Heart left ventricle (tissue), 16 donors: ENCODE data around the gene CAPN10. TPM values are rescaled to one million over a fixed set of nuclear protein-coding genes. Genes with fewer than 3 reads are reported as not detected.

Source experiments
- ATAC-seq, 4 donors: fragments of 200-7000 bp; cut with Tn5 transposase; one replicate each; pipeline ENCODE4 v1.9.1; 2020 to 2022; ENCODE audit warnings: moderate library complexity in 4 of 4, mild to moderate bottlenecking in 3 of 4, moderate number of reproducible peaks in 1 of 4
- DNase-seq, 5 donors: peaks; one replicate each; pipeline ENCODE4 v3.0.0-alpha.2; 2020
- H3K27ac ChIP-seq, 12 donors: fragments of 200-600 bp; sonication (generic) in 4 of 12; one replicate each; pipeline versions ENCODE4 v1.5.0 to v1.8.0; 2016 to 2022; ENCODE audit warnings: mild to moderate bottlenecking in 2 of 12
- H3K27me3 ChIP-seq, 9 donors: fragments of 200-600 bp; sonication (generic) in 2 of 9; one replicate each; pipeline versions ENCODE4 v1.5.1 to v1.8.0; 2016 to 2022; ENCODE audit warnings: mild to moderate bottlenecking in 3 of 9
- H3K36me3 ChIP-seq, 9 donors: fragments of 200-600 bp; sonication (generic) in 2 of 9; one replicate each; pipeline versions ENCODE4 v1.5.0 to v1.8.0; 2018 to 2022; ENCODE audit warnings: mild to moderate bottlenecking in 2 of 9
- H3K4me1 ChIP-seq, 12 donors: fragments of 200-600 bp; sonication (generic) in 4 of 12; one replicate each; pipeline versions ENCODE4 v1.5.0 to v1.8.0; 2016 to 2022; ENCODE audit warnings: mild to moderate bottlenecking in 3 of 12
- H3K4me3 ChIP-seq, 12 donors: fragments of 200-600 bp; sonication (generic) in 4 of 12; one replicate each; pipeline versions ENCODE4 v1.5.0 to v1.8.0; 2017 to 2022; ENCODE audit warnings: mild to moderate bottlenecking in 9 of 12, moderate library complexity in 4 of 12
- H3K9me3 ChIP-seq, 12 donors: fragments of 200-600 bp; sonication (generic) in 4 of 12; one replicate each; pipeline versions ENCODE4 v1.5.0 to v1.8.0; 2016 to 2022; ENCODE audit warnings: mild to moderate bottlenecking in 1 of 12
- POLR2A ChIP-seq, 2 donors: fragments of 450-650 bp; IDR thresholded peaks; one replicate each; pipeline ENCODE4 v1.6.1; 2017; ENCODE audit warnings: antibody characterized with exemption in 2 of 2, mild to moderate bottlenecking in 2 of 2, moderate library complexity in 2 of 2
- WGBS, 4 donors: extraction: QIAGEN DNeasy Blood & Tissue Kit in 2 of 4; methylation state at CpG; one replicate each; pipeline versions ENCODE4 v1.1.5 to v1.1.7; 2013 to 2018; 5-methylcytosine and 5-hydroxymethylcytosine counted together
- intact Hi-C, 10 donors: fragments of 100-400 bp; cut with DNase I; formaldehyde crosslinking; loops; one replicate each; pipeline versions ENCODE4 v1.11.1 to v1.14.2; 2022
- polyA plus RNA-seq, 2 donors: library from polyadenylated mRNA; stranded (reverse); fragments of 200-250 nt; gene quantifications; one replicate each; pipeline ENCODE4 v1.2.3, GENCODE V29; 2013
- total RNA-seq, 9 donors: library from RNA; depleted of rRNA in 2 of 9; stranded (reverse); fragments of >200 nt in 2 of 9; fragmentation: NEBNext Ultra II Directional in 3 of 9; extraction: Animal tissue kit (Norgen Biotek cat#: 25700) in 3 of 9; gene quantifications; one replicate each; pipeline versions ENCODE4 v1.1.0 to v1.2.4, GENCODE V29; 2016 to 2023
- TF ChIP-seq, protein P1 (sequence below), 12 donors: fragments of 200-600 bp; sonication (generic) in 4 of 12; IDR thresholded peaks; one replicate each; pipeline versions ENCODE4 v1.5.0 to v1.8.0; 2018 to 2022; ENCODE audit warnings: antibody characterized with exemption in 12 of 12, mild to moderate bottlenecking in 5 of 12
- donor health status: ischemic (EF 13 %, LVEDD 7.1; RV severe dilation, severe dysfunction).
- donor health status: healthy with polysubstance abuse.
- donor health status: DM: no; HTN: yes; CAD: no.
- donor health status: DM: no; HTN: no; CAD: no.
- donor health status: ischemic (EF 25% LVEDD 6.9; RV normal size, moderate dysfunction).
- donor health status: ischemic (EF 25% LVEDD 5.7; RV mildly dilated, moderate dysfunction).
- donor health status: healthy.
- donor health status: DM: yes; HTN: yes; CAD: no.
- donor health status: ischemic (EF 35%, LVEDD 5.7; RV mildly dilated, moderate dysfunction).
- donor health status: nonischemic (EF 11% LVEDD 7.7; RV severe dilation, severe dysfunction).
- donor health status: DM: yes; HTN: yes; CAD: no.
- donor health status: PGD.
- donor health status: ischemic (EF 29% LVEDD 5.4; RV normal size, mild dysfunction).
- donor health status: nonischemic (EF 23%, LVEDD 6.1; RV moderate dilation, normal function).

The CAPN10 gene
- total and polyA plus RNA-seq, 11 donors, result 14.9 to 39.7 (median 21.9) TPM

DNA sequence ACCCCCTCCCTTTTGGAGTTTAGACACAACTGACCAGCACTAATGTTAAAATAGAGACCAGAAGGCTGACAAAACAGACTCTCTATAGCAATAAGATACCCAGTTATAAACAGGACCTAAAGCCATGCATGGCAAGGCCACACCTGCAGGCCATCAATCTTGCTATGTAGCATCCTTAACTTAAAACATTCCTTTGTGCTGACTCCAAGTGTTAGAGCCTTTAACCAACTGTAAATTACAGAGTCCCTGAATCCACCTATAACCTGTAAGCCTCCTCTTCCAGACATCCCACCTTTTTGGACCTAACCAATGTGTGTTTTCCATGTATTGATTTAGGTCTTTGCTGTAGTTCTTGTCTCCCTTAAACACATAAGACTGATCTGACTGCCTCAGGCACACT lies 46.6 kb upstream of the CAPN10 start:
- H3K27me3 ChIP-seq, result no peaks in the 10 kb centered on the region
- TF ChIP-seq POLR2A (IDR thresholded peaks at IDR 0.05), result no peak
- TF ChIP-seq, protein P1, sequence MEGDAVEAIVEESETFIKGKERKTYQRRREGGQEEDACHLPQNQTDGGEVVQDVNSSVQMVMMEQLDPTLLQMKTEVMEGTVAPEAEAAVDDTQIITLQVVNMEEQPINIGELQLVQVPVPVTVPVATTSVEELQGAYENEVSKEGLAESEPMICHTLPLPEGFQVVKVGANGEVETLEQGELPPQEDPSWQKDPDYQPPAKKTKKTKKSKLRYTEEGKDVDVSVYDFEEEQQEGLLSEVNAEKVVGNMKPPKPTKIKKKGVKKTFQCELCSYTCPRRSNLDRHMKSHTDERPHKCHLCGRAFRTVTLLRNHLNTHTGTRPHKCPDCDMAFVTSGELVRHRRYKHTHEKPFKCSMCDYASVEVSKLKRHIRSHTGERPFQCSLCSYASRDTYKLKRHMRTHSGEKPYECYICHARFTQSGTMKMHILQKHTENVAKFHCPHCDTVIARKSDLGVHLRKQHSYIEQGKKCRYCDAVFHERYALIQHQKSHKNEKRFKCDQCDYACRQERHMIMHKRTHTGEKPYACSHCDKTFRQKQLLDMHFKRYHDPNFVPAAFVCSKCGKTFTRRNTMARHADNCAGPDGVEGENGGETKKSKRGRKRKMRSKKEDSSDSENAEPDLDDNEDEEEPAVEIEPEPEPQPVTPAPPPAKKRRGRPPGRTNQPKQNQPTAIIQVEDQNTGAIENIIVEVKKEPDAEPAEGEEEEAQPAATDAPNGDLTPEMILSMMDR (IDR thresholded peaks at IDR 0.05), result no peak
- no peak overlapping the region for H3K27ac ChIP-seq
- no peaks in the 10 kb centered on the region for H3K4me1 ChIP-seq
- H3K4me3 ChIP-seq, result no peak overlapping the region
- DNase-seq (no peak), ATAC-seq (no peak)
- H3K36me3 ChIP-seq, result peaks cover 0 to 36% (median 24%) of the 10 kb centered on the region in 9 donors
- intact Hi-C loops, result no loop called here
- H3K9me3 ChIP-seq, result no peaks in the 10 kb centered on the region

DNA sequence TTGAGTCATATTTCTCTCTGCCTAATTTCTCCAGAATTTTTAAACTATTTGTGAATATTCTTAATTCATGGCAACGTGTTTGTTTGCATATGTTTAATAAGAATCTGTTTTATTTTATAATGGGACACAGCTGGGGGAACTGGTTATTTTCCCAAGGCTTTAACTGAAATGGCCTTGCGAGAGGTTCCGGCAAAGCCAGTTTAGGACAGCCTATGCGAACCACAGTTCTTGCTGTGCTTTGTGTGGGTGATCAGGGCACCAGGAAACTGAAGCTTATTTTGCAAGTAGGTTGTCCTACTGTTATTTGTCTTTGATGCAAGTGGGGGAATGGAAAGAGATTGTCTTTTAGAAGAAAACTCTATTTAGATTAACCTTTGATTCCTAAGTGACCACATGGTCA lies 35.2 kb upstream of the CAPN10 start:
- ATAC-seq, result no peak
- Histone ChIP-seq H3K4me1 (peaks cover 0 to 6% (median 0%) of the 10 kb centered on the region in 12 donors), H3K9me3 (peaks cover 0 to 8% (median 0%) of the 10 kb centered on the region in 12 donors), H3K27ac (no peak overlapping the region), H3K36me3 (peaks cover 0 to 26% (median 16%) of the 10 kb centered on the region in 9 donors), H3K4me3 (no peak overlapping the region), H3K27me3 (no peaks in the 10 kb centered on the region)
- DNase-seq, result no peak
- intact Hi-C loops, result no loop called here
- no peak for TF ChIP-seq POLR2A (IDR thresholded peaks at IDR 0.05)
- TF ChIP-seq, protein P1 (IDR thresholded peaks at IDR 0.05), result no peak
- 94 to 96% (median 95%) methylated on average over 4 of the region's 4 CpGs for WGBS, 4 donors

DNA sequence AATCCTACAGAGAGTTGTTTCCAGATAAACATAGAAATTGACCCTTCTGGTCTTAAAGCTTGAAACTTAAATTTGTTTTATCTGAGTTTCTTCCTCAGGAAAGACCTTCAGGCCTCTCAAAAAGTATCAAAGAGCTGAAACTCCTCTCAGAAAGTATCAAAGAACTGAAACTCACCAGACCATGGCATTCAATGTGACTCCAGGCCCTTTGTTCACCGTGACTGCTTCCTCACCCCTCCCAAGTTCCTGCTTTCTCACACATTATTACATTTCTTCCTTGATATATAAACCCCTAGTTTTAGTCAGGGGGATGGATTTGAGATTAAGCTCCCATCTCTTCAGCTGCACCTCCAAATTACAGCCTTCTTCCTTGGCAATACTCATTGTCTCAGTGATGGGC lies 34.7 kb upstream of the CAPN10 start:
- DNase-seq (no peak), ATAC-seq (no peak)
- Histone ChIP-seq H3K27ac (no peak overlapping the region), H3K36me3 (peaks cover 0 to 26% (median 16%) of the 10 kb centered on the region in 9 donors), H3K4me3 (no peak overlapping the region), H3K9me3 (peaks cover 0 to 8% (median 0%) of the 10 kb centered on the region in 12 donors), H3K27me3 (no peaks in the 10 kb centered on the region), H3K4me1 (peaks cover 0 to 8% (median 0%) of the 10 kb centered on the region in 12 donors)
- 34 to 59% (median 47%) methylated on average over 1 of the region's 1 CpG for WGBS, 4 donors
- intact Hi-C loops, result no loop called here
- TF ChIP-seq, protein P1 (IDR thresholded peaks at IDR 0.05), result no peak
- TF ChIP-seq POLR2A (IDR thresholded peaks at IDR 0.05), result no peak

DNA sequence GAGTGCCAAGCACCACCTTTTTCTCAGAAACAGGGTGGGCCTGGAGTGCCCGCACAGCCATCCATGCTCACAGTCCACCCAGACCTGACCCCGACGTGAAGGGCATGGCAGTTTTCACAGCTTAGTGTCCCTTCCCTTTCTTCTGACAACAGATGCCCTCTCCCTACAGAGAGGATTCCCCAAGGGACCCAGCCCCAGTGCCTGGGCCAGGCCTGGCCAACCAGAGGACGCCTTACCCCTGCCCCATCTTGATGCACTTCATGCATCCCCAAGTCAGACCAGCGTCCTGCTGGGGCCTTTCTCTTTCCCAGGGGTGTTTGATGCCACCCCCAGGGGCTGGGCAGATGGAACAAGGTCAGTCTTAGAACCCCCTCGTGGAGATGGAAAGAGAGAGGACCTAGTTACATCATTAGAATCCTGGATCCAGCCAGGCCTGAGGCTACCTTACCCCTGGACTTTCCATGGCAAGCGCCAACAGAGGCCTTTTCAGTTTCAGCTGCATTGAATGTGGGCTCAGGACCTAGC lies 32.5 kb upstream of the CAPN10 start:
- WGBS, 4 donors, result 75 to 82% (median 77%) methylated on average over 7 of the region's 7 CpGs
- intact Hi-C loops, result no loop called here

More for the DNA sequence above, 32.5 kb upstream of the CAPN10 start:
- Histone ChIP-seq H3K4me3 (no peak overlapping the region), H3K27me3 (peaks cover 0 to 3% (median 0%) of the 10 kb centered on the region in 9 donors), H3K27ac (no peak overlapping the region), H3K9me3 (peaks cover 0 to 8% (median 0%) of the 10 kb centered on the region in 12 donors), H3K4me1 (peaks cover 7 to 24% (median 17%) of the 10 kb centered on the region in 12 donors), H3K36me3 (peaks cover 0 to 26% (median 16%) of the 10 kb centered on the region in 9 donors)
- TF ChIP-seq POLR2A (IDR thresholded peaks at IDR 0.05), result no peak
- TF ChIP-seq, protein P1 (IDR thresholded peaks at IDR 0.05), result no peak
- ATAC-seq, result no peak
- DNase-seq, result no peak
